NCI-H2227 treated with DMSO at 0.1 percent for 48 hours (cell line): ENCODE measurements around the gene LRFN2.

Source experiments
- DNase-seq: peaks from one replicate; lab custom pipeline; 2025; lab: John Stamatoyannopoulos, UW

The LRFN2 gene

GRCh38 chr6:40476673-40477072, 110.5 kb downstream of the LRFN2 start:
- DNase-seq = no peak

GRCh38 chr6:40474937-40475336, 112.2 kb downstream of the LRFN2 start:
- DNase-seq = no peak

- no peak for DNase-seq
These were observed 114.1 kb downstream of the LRFN2 start for GRCh38 chr6:40473026-40473425.

DNA sequence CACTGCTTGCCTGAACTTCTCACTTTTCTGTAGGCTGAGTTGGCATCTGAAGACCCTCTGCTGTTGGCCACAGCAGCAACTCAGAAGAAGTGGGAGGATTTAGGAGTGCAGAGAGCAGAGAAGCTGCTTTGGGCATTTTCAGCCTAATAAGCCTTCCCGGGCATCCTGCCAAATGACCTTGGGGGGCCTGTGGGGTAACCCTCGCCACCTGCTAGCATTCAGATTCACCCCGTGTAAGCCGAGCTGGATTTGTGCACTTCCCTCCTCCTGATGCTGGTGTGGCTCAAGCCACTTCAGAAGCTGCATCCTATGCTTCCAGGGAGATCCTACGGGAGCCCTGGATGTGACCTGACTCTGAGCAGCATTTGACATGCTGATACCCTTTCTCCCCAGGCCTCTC, 114.8 kb downstream of the LRFN2 start:
- DNase-seq = no peak

- DNase-seq = no peak
These were observed 115.9 kb downstream of the LRFN2 start for GRCh38 chr6:40471243-40471642.

GRCh38 chr6:40469323-40469722, 117.8 kb downstream of the LRFN2 start:
- DNase-seq = no peak

GRCh38 chr6:40466986-40467539, 120.1 kb downstream of the LRFN2 start:
- no peak for DNase-seq

- no peak for DNase-seq
These were observed 125.5 kb downstream of the LRFN2 start for GRCh38 chr6:40461643-40462042.

DNA sequence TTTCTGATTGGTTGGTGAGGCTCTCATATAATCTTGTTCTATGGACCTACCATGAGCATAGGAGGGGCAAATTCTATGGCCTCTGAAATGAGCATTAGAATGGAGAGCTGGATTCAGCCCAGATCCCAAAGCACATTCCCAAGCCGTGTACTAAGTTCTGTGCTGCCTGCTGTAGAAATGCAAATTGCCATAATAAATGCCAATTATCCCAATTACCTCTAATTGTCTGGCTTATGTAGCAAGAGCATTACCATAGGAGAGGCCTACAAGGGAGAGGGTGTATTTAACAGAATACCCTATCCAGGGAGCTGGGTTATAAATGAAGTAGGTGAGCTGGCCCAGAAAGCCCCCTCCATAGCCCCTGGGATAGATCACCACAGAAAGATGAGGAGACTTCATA, 126.8 kb downstream of the LRFN2 start:
- no peak for DNase-seq

GRCh38 chr6:40457261-40457660, 129.9 kb downstream of the LRFN2 start:
- DNase-seq = no peak

GRCh38 chr6:40456390-40457013, 130.7 kb downstream of the LRFN2 start:
- no peak for DNase-seq

DNA sequence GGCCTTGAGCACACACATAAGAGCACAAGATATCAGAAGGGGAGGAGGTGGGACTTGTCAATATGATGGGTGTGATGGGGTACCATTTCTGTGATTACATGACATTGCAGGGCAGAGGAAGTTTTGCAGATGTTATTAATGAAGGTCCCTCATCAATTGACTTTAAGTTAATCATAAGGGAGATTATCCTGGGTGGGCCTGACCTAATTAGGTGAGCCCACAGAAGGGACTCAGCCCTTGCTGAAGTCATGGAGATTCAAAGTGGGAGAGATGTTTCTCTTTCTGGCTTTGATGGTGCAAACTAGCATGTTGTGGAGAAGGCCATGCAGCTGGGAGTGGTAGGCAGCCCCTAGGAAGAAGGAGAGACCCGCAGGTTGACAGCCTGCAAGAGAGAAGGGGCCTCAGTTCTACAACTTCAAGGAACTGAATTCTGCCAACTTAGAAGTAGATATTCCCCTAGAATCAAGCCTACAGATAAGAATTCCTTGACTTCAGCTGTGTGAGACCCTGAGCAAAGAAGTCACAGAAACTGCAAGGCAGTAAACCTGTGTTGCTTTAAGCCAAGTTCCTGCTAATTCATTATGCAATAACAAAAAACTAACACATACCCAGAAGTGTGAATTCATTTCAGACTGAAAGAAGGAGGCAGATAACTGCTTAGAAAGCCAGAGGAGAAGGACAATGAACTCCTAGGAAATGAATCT, 131.3 kb downstream of the LRFN2 start:
- DNase-seq = no peak

- no peak for DNase-seq
These were observed 136.7 kb downstream of the LRFN2 start for GRCh38 chr6:40450483-40450882.

GRCh38 chr6:40444811-40445210, 142.4 kb downstream of the LRFN2 start:
- DNase-seq = no peak

DNA sequence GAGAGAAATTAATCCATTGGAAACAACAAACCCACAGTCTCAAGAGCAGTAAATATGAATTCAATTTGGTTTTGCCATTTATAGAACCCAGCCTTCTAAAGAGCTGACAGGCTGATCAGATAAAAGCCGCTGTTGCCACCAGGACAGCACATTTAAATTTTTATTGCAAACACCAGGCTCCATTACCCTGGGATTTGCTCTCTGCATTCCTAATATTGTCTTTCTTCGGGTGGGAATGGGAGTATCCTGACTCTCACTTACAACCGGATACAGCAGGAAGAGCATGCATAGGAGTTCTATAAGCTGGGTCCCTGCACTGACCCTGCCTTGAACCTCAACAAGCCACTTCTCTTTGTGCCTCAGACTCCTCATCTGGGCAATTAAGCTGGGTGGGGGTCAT, 142.9 kb downstream of the LRFN2 start:
- no peak for DNase-seq

- DNase-seq = no peak
These were observed 143.3 kb downstream of the LRFN2 start for GRCh38 chr6:40443842-40444241.

DNA sequence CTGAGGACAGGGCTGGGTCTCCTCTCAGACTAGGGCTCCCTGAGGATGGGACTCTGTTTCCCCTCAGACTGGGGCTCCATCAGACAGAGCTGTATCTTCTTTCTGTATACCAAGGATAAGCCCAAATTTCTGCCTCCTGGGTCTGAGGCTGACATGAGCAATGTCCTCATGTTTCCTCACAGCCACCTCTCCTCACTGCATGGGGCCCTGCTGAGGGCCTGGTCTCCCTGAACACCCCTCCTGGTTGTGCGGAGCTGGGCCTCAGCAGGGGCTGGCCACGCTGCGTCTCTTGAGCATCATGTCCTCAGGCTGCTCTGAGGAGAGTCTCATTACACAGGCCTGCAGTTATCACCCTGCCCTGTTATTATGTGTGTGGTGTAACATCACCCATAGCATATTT, 144.6 kb downstream of the LRFN2 start:
- no peak for DNase-seq

DNA sequence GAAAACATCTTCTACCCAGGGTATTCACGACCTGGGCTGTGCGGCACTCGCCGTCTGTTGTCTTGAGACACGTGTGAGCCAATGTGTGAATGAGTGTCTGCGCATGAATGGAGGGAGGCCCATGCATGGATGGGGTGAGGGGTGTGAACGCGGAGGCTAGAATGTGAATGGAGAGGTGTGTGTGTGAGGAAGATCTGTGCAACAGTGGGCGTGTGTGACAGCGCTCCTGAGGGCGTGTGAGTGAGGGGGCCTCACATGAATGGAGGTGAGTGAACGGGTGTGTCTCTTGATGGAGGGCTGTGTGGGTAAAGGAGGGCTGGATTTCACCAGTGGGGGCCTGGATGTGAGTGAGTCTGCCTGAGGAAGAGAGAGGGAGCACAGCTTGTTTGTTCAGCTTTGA, 146.0 kb downstream of the LRFN2 start:
- DNase-seq = no peak

GRCh38 chr6:40440053-40440452, 147.1 kb downstream of the LRFN2 start:
- DNase-seq = no peak

DNA sequence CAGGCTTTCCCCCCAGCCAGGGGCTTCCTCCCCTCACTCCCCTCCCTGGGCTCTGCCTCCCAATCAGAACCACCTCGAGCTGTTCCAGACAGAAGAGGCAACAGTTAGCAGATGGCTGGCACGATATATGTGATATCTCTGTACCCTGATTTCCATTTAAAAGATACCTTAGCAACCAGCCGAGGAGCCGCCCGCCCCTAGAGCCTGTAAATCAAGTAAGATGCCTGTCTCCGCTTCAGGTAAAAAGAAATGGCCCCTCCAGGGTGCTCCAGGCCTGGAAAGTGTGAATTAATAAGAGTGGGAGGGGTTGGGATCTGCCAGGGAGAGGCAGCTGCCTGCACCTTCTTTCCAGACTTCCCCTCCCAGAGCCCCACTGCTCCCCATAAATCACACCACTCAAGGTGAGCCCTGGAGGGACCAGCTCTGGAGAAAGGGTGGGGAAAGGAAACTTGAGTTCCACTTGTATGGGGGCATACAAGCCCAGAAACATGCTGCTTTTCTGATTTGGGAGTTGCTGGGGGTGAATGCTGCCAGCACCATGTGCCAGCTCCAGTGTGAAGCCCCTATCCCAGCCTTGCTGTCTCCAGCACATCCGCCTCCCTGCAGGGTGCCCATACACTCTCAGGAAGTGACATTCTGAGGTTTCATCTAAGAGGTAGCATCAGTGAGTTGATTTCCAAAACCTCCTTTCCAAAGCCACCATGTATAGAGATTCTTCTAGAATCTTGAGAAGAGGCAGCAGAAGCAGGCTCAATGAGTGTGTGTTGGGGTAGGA, 148.0 kb downstream of the LRFN2 start:
- DNase-seq = no peak

DNA sequence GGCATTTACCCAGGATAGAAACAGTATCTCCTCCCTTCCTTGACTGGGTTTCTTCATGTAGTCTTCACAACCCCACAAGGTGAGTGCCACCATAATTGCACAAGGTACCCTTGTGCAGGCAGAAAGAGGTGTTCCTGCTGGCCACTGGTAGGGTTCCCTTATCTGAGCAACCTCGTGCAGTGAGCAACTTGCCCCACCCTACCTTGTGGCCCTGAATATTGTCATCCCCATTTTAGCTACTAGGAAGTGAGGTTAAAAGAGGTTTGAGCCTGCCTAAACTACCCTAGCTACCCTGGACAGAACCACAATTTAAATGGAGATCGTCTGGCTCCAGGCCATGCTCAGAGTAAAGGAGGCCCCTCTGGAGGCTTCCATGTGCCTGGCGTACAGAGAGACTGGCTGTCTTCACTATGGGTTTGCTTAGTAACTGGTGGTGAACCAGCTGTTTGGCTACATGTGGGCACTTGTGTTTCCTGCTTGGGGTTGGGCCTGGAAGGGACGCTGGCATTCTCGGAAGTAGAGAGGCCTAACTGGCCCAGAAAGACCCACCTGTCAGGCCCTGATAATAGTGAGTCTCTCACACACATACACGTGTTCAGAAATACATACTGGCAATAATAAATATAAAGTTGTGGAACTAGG, 148.8 kb downstream of the LRFN2 start:
- DNase-seq = no peak

GRCh38 chr6:40437631-40438030, 149.5 kb downstream of the LRFN2 start:
- no peak for DNase-seq
